Measurements from ENCODE around the gene MAGEA12. TPM values are rescaled to one million over a fixed set of nuclear protein-coding genes. Genes with fewer than 3 reads are reported as not detected.
"Not testable (repeated sequence)": the region's sequence is repeated elsewhere in the genome, so short reads cannot be mapped to it uniquely, and the experiment has no call there.

MAGEA12 gene
- total RNA-seq, 1 donor from 2014 or later, result not detected

- ATAC-seq (ENCODE audit: poor library complexity); intact Hi-C loops (cut with DNase I); DNase-seq: not testable (repeated sequence)
Observed at GRCh38 chrX:152758918-152759317, 25.4 kb downstream of the MAGEA12 start, which contains the start of gene CSAG3. CSAG3 (plus strand) TSS chrX:152759218.

- intact Hi-C loops (cut with DNase I); DNase-seq; ATAC-seq (ENCODE audit: poor library complexity): not testable (repeated sequence)
Observed at GRCh38 chrX:152759544-152759943, 26.0 kb downstream of the MAGEA12 start.

- intact Hi-C loops (cut with DNase I); DNase-seq: not testable (repeated sequence)
- ATAC-seq (ENCODE audit: poor library complexity), result peak; percentile 61
Observed at GRCh38 chrX:152761582-152761981, 28.0 kb downstream of the MAGEA12 start.

- DNase-seq; ATAC-seq (ENCODE audit: poor library complexity); intact Hi-C loops (cut with DNase I): not testable (repeated sequence)
Observed at GRCh38 chrX:152766562-152766961, 33.0 kb downstream of the MAGEA12 start.

DNA sequence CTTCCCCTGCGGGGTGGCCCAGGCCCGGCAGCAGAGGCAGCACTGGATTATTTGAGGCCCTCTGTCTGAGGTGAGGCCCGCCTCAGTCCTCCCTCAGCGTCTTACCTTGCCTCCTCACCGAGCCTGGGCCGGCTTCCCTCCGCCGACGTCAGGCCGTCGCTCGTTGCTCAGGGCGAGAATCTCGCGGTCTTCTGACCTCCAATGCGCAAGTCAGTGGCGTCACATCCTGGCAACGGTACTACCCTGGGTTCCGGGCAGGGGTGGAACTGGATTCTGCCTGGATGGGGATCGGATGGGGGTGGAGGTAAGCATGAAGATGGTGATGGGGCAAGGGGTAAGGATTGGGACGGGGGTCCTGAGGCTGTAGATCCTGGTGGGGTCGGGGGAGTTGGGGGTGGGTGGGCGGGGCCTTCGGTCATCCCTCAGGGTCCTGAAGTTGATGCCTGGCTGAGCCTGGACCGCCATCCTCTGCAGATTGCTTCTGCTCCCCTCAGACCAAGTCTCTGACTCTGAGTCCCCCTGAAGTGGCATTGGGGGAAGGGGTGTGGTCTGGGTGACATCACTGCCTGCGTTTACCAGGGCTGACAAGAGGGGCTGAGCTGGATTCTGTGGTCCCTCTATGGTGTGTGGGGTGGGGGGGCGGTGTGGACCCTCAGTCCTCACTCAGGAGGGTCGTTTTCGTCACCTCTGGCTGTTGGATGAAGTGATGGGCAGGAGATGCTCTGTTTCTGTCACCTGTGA lies 36.2 kb downstream of the MAGEA12 start, which contains the start of gene MAGEA6:
Gene MAGEA6, minus strand, starts transcription at position 141 of the 741 bp plus-strand sequence. CDS start 2,039 bp downstream, outside the sequence.
- DNase-seq; intact Hi-C loops (cut with DNase I); ATAC-seq (ENCODE audit: poor library complexity): not testable (repeated sequence)

DNA sequence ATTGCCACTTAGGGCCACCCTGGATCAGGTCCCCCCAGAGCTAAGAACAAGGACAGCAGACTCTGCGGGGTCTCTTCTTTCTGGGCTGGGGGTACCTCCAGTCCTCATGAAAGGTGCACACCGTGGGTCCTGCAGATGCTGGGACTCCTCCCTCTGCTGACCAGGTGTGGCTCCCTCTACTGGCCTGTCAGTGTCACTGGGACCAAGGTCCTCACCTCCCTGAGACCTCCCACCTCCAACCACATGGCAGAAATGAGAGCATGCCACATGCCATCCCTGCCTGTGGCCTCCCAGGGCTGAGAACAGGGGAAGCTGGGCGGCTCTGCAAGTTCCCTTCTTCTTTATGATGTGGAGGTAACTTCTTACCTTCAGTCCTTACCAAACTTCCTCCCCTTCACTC lies 53.5 kb downstream of the MAGEA12 start:
- ATAC-seq (ENCODE audit: poor library complexity); DNase-seq; intact Hi-C loops (cut with DNase I): not testable (repeated sequence)

Other genes starting within 250 kb of the MAGEA12 start
- not detected for gene GABRQ, start 95.9 kb upstream of the MAGEA12 start, total RNA-seq
- not detected for gene MAGEA3, start 35.0 kb upstream of the MAGEA12 start, total RNA-seq
- gene CSAG2, start 24.5 kb upstream of the MAGEA12 start, total RNA-seq, result not detected
- gene MAGEA2B, start 19.1 kb upstream of the MAGEA12 start, total RNA-seq, result not detected
- gene CSAG1, start within 50 bp of the MAGEA12 start, total RNA-seq, result not detected
- gene MAGEA2, start 20.1 kb downstream of the MAGEA12 start, total RNA-seq, result not detected
- not detected for gene CSAG3, start 25.5 kb downstream of the MAGEA12 start, total RNA-seq
- not detected for gene MAGEA6, start 35.9 kb downstream of the MAGEA12 start, total RNA-seq
- 24.5 TPM for gene CETN2, start 97.0 kb downstream of the MAGEA12 start, total RNA-seq
- 19.0 TPM for gene NSDHL, start 97.3 kb downstream of the MAGEA12 start, total RNA-seq
- 1.6 TPM for gene ZNF185, start 164.3 kb downstream of the MAGEA12 start, total RNA-seq